ENCODE data around the gene RAB3IL1. TPM values are rescaled to one million over a fixed set of nuclear protein-coding genes. Genes with fewer than 3 reads are reported as not detected.

RAB3IL1 gene
- total RNA-seq, 1 donor from 2014 or later: 1.3 TPM

DNA sequence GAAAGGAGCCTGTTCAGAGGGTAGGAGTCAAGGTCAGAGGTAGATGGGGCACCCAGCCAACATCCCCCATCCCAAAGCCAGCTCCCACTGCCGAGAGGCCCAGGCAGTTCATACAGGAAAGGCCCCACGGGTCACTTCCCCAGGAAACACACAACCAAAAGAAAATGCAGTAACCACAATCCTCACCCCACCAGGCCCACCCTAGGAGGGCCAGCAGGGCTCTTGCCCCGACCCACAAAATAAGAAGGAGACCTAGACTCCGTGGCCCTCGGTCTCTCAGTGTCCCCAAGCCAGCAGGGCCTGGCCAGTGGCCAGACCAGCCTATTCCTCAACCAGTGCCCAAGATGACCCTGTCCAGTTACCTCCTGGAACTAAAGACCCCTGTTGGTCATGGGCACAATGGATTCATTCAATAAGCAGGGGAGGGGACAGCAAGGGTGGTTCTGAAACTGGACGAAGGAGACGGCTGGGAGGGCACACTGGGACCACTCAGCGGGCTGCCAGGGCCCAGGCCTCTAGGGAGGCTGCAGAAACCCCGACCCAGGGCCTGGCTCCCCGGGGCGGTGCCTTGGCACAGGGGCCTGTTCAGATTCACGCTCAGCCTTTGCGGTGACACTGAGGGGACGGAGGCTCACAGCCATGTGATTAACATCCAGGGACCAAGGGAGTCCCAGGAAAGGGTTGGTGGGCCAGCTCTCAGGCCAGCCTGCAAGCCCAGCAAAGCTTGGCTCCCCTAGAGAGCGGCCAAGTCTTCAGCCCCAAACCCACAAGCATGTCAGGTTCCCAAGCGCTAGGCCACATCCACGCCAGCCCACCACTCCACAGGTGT lies 5.5 kb downstream of the RAB3IL1 start:
- Mint-ChIP-seq H3K27me3 (ENCODE audit: unreplicated experiment) (peaks cover 12% of the 10 kb centered on the region), H3K4me1 (ENCODE audit: low read depth, unreplicated experiment) (no peaks in the 10 kb centered on the region), H3K36me3 (ENCODE audit: unreplicated experiment) (no peaks in the 10 kb centered on the region), H3K4me3 (ENCODE audit: unreplicated experiment) (no peak overlapping the region), H3K9me3 (ENCODE audit: unreplicated experiment) (no peaks in the 10 kb centered on the region), H3K27ac (ENCODE audit: unreplicated experiment) (no peak overlapping the region)
- DNase-seq: no peak
- TF ChIP-seq, protein P1, sequence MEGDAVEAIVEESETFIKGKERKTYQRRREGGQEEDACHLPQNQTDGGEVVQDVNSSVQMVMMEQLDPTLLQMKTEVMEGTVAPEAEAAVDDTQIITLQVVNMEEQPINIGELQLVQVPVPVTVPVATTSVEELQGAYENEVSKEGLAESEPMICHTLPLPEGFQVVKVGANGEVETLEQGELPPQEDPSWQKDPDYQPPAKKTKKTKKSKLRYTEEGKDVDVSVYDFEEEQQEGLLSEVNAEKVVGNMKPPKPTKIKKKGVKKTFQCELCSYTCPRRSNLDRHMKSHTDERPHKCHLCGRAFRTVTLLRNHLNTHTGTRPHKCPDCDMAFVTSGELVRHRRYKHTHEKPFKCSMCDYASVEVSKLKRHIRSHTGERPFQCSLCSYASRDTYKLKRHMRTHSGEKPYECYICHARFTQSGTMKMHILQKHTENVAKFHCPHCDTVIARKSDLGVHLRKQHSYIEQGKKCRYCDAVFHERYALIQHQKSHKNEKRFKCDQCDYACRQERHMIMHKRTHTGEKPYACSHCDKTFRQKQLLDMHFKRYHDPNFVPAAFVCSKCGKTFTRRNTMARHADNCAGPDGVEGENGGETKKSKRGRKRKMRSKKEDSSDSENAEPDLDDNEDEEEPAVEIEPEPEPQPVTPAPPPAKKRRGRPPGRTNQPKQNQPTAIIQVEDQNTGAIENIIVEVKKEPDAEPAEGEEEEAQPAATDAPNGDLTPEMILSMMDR (IDR thresholded peaks at IDR 0.05; ENCODE audit: partially characterized antibody, unreplicated experiment): no peak

DNA sequence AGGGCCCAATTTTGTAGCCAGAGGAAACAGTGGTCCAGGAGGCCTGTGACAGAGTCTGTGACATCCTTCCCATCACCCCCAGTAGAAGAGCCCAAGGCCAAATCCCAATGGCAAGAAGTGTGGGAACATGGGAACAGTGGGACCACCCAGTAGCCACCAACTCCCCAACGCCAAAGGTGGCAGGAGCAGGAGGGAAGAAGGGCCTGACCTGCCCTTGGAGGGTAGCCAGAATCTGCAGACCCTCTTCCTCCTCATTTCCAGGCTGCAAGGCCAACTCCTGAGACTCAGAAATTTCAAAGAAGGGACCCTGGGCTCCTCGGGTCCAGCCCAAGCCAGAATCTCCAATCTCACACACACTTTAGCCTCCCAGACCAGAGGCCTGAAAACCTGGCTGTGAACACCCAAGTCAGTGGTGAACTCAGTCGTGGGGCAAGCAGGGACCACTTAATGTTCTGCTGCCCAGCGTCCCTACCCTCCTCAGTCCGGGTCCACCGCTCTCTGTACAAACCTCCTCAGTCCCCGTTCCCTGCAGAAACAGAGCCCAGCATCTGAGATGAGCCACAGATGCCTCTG lies 6.2 kb downstream of the RAB3IL1 start:
- no peak for DNase-seq
- TF ChIP-seq, protein P1 (IDR thresholded peaks at IDR 0.05; ENCODE audit: partially characterized antibody, unreplicated experiment): no peak
- no peak overlapping the region for H3K27ac Mint-ChIP-seq (ENCODE audit: unreplicated experiment)
- H3K4me1 Mint-ChIP-seq (ENCODE audit: low read depth, unreplicated experiment): no peaks in the 10 kb centered on the region
- no peaks in the 10 kb centered on the region for H3K9me3 Mint-ChIP-seq (ENCODE audit: unreplicated experiment)
- H3K27me3 Mint-ChIP-seq (ENCODE audit: unreplicated experiment): peaks cover 9% of the 10 kb centered on the region
- no peak overlapping the region for H3K4me3 Mint-ChIP-seq (ENCODE audit: unreplicated experiment)
- H3K36me3 Mint-ChIP-seq (ENCODE audit: unreplicated experiment): no peaks in the 10 kb centered on the region

DNA sequence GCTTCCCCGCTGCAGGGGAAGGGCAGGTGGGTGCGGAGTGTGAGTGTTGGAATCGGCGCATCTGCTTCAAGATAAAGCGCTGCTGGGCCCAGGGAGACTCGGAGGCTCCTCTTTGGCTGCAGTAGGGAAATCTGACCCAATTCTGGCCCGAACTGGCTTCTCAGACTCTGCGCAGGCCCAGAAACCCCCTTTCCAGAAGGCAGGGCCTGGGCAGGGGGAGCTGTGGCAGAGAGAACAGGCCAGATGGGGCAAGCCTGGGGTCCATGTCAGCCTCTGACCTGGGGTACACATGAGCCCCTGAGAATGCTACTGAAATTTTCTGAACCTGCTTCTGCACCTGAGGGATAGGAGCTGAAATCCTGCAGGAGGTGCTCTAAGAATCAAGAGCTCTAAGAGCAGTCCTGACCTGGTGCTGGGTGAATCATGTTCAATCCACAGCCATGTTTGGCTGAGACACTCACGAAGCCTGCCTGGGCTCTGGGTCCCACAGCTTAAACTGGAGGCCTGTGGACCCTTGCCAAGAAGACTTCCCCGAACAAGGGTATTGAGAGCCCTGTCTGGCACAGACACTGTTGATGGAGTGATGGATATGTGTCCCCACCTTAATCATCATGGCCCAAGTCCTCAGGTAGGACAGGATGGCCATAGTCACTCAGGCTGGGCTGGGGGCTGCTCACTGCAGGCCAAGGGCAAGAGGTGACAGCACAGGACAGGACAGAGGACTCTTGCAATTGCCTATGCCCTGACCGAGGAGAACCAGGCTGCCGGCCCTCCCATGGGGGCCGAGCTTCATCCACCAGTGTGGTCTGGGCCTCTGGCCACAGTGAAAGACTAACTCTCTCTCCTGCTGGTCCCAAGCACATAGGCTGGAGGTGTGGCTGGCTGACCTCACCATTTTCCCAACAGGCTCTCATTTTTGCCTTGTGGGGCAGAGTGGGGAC lies 6.9 kb downstream of the RAB3IL1 start:
- peaks cover 7% of the 10 kb centered on the region for H3K27me3 Mint-ChIP-seq (ENCODE audit: unreplicated experiment)
- no peaks in the 10 kb centered on the region for H3K36me3 Mint-ChIP-seq (ENCODE audit: unreplicated experiment)
- H3K27ac Mint-ChIP-seq (ENCODE audit: unreplicated experiment): no peak overlapping the region
- no peaks in the 10 kb centered on the region for H3K4me1 Mint-ChIP-seq (ENCODE audit: low read depth, unreplicated experiment)
- TF ChIP-seq, protein P1 (IDR thresholded peaks at IDR 0.05; ENCODE audit: partially characterized antibody, unreplicated experiment): no peak
- no peak for DNase-seq
- H3K9me3 Mint-ChIP-seq (ENCODE audit: unreplicated experiment): no peaks in the 10 kb centered on the region
- H3K4me3 Mint-ChIP-seq (ENCODE audit: unreplicated experiment): no peak overlapping the region

DNA sequence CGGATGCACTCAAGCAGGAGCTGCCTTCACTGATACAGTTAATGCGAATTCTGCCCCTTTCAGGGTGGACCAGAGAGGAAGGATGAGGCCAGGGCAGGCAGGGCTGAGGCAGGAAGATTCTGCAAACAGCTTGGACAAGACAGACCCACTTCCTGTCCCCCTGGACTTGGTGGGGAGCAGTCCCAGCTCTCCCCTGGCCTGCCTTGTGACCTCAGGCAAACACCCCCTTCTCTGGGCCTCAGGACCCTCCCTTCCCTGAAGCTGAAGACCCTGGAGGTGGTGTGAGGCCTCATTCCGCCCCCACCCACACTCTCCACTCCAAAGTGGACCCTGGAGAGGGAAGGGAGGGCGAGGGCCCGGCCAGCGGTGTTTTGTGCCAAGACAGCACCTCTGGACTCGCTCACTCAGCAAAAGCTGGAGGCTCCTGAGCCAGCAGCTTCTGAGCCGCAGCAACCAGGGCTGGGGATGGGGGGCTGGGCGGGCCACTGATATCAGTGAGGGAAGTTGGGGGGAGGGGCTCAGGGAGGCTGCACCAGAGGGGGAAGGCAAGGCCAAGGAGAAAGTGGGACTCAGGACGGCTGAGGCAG lies 8.5 kb downstream of the RAB3IL1 start:
- Mint-ChIP-seq H3K27me3 (ENCODE audit: unreplicated experiment) (peaks cover 6% of the 10 kb centered on the region), H3K4me1 (ENCODE audit: low read depth, unreplicated experiment) (no peaks in the 10 kb centered on the region), H3K27ac (ENCODE audit: unreplicated experiment) (no peak overlapping the region), H3K4me3 (ENCODE audit: unreplicated experiment) (no peak overlapping the region), H3K9me3 (ENCODE audit: unreplicated experiment) (no peaks in the 10 kb centered on the region), H3K36me3 (ENCODE audit: unreplicated experiment) (no peaks in the 10 kb centered on the region)
- TF ChIP-seq, protein P1 (IDR thresholded peaks at IDR 0.05; ENCODE audit: partially characterized antibody, unreplicated experiment): no peak
- DNase-seq: peak; percentile 23

Data from glutamatergic neuron (in vitro differentiated cells).